DMS53 (cell line): ENCODE data around the gene CHST9.
"Not testable (repeated sequence)": the region's sequence is repeated elsewhere in the genome, so short reads cannot be mapped to it uniquely, and the experiment has no call there.

ENCODE experiments used
- DNase-seq: peaks from one replicate; lab custom pipeline; 2025; lab: John Stamatoyannopoulos, UW

CHST9 gene

GRCh38 chr18:27171993-27172392, 13.1 kb downstream of the CHST9 start:
- DNase-seq = no peak

DNA sequence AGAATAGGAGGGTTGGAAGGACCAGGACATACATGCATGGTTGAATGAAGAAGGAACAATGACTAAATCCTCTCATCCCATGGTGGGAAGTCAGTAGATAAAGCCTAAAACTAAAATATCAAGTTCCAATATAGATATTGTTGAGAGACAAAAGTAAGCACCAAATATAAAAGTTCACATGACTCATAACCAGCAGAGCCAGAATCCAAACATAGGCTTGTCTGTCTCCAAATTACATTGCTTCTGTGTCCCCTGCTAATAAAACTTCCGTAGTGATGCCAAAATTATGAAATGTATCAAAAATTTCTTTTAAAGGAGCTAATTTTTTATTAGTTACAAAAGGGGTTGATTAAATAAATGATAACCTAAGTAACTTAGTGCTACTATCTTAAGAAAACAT, 19.7 kb downstream of the CHST9 start:
- no peak for DNase-seq

GRCh38 chr18:27164905-27165304, 20.2 kb downstream of the CHST9 start:
- DNase-seq = no peak

GRCh38 chr18:27163197-27163716, 21.9 kb downstream of the CHST9 start:
- peak; percentile 75 for DNase-seq

- DNase-seq = not testable (repeated sequence)
These were observed 35.9 kb downstream of the CHST9 start for GRCh38 chr18:27149240-27149639.

- no peak for DNase-seq
These were observed 40.4 kb downstream of the CHST9 start for GRCh38 chr18:27144672-27145071.

DNA sequence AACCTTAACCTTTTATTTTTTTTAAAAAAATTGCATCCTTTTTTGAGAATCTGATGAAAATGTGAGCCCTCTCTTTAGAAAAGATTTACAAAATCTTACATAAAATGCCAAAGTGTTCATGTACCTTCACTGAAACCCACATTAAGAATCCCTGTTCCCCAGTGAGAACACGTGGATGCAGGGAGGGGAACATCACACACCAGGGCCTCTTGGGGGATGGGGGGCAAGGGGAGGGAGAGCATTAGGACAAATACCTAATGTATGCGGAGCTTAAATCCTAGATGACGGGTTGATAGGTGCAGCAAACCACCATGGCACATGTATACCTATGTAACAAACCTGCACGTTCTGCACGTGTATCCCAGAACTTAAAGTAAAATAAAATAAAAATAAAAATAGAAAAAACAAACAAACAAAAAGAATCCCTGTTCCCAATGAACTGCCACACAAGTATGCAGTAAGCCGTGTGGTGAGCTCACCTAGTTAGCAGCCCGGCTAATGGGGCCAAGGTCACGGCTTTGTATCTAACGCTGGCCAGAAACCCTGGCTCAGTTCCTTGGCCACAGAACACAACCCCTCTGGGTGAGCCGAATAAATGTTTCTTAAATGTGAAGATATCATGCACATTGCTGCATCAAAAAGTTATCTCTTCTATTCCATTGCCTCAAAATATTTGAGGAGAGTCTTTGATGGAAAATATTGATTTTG, 41.4 kb downstream of the CHST9 start:
- DNase-seq = no peak

DNA sequence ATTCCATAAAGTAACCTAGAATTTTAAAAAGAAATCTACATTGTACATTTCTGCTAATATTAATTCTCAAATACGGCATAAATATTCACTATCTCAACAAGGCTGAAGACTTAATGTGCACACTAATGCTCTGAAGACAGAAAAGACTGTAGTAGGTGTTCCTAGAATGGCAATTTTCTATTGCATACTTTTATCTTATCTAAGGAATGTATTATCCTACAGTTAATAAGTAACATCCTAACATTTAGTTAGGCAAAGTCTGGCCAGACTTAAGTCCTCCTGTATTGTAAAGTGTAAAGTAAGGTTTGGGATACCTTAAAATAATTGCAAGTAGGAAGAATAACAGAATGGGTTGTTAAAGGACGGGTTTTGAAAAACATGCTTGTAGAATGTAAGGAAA, 42.2 kb downstream of the CHST9 start:
- no peak for DNase-seq

DNA sequence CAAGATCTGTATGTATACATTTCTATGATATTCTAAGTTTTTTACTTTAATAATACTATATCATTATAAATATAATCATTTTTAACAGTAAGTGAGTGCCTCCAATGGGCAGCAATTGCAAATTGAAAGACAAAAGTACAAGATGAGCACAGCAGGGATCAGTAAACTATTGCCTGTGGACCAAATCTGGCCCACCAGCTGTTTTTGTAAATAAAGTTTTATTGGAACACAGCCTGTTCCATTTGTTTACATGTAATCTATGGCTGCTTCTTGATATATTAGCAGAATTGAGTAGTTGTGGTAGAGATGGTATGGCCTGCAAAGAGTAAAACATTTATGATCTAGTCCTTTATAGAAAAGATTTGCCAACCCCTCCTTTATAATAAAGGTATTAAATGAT, 43.2 kb downstream of the CHST9 start:
- no peak for DNase-seq

DNA sequence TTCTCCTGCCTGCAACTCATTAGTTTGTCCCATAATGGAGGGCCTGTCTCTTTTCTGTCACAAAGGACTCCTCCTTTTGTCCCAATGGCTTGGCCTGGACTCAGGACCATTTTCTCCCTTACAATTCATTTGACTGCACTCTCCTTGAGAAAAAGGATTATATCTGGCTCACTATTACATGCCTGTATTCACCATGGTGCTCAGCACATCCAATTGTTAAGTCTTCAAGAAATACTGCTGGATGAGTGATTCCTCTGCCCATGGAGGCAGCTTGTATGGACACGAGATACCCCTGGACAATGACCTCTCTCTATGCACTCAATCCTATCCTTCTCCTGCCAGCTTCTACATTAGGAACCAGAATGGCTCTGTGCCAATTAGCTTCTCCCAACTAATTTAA, 47.0 kb downstream of the CHST9 start:
- DNase-seq = no peak

- DNase-seq = no peak
These were observed 48.9 kb downstream of the CHST9 start for GRCh38 chr18:27136208-27136535.

- no peak for DNase-seq
These were observed 49.5 kb downstream of the CHST9 start for GRCh38 chr18:27135504-27136207.

DNA sequence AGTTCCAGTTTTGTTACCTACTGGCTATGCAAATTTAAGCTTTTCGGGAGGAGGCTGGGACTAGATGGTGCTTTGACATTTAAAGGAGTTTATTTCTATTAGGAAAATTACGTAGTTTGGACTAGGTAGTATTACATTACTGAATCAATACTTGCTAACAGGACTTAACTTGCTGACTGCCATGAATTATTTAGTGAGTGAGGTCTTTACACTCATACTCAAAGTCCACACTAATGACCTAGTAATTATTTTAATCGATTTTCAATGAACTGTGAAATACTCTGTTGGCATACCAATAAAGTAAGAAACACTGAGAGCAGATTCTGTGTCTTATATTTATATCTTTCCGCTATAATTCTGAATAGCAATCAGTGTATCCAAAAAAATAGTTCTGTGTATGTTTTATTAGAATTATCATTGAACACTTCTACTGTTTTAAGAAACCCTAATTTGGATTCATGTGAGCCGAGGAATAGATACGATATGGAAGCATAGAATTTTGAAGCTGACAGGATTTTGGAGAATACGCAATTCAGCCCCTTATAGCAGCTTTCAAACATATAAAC, 55.0 kb downstream of the CHST9 start:
- DNase-seq = no peak

GRCh38 chr18:27124196-27124595, 60.9 kb downstream of the CHST9 start:
- no peak for DNase-seq

- no peak for DNase-seq
These were observed 64.0 kb downstream of the CHST9 start for GRCh38 chr18:27121108-27121507.

DNA sequence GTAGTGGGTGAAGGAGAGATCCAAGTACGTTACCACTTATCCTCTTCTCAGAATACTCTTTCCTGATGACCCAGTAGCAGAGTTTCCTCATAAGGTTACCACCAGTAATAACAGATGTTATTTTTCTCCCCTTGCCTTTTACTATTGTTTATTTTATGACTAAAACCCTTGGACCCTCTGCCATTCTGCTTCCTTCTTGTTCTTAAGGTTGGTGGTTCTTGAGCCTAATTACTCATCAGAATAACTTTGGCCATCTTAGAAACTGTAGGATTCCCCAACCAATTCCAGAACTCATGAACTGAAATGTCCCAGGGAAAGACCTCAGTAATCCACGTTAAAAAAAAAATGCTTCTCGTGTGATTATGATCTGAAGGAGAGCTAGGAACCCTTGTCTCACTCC, 64.9 kb downstream of the CHST9 start:
- no peak for DNase-seq

- no peak for DNase-seq
These were observed 66.1 kb downstream of the CHST9 start for GRCh38 chr18:27118973-27119372.

- no peak for DNase-seq
These were observed 70.3 kb downstream of the CHST9 start for GRCh38 chr18:27114842-27115241.

- DNase-seq = no peak
These were observed 71.8 kb downstream of the CHST9 start for GRCh38 chr18:27113358-27113757.

- DNase-seq = no peak
These were observed 74.8 kb downstream of the CHST9 start for GRCh38 chr18:27110319-27110718.

GRCh38 chr18:27109451-27109850, 75.7 kb downstream of the CHST9 start:
- DNase-seq = no peak

GRCh38 chr18:27108842-27109241, 76.3 kb downstream of the CHST9 start:
- DNase-seq = no peak

DNA sequence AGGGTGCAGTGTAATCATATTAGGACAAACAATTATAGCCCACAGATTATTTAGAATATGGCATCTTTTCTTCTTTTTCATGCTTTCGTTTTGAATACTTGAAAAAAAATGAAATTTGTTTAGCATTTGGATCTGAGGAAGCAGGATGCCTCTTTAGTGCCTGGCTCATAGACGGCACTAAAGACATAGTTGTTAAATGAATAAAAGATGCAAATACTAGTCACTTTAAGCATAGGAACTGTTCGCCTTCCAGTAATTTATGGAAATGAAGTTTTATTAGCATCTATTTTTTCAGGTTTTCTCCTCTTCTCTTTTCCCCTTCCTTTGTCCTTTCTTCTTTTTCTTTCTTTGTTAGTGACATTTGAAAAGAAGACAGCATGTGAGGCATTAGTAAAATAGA, 80.4 kb downstream of the CHST9 start:
- DNase-seq = no peak
